ENCODE results near the gene HTRA3.
A peak's percentile ranks its signal among the peaks of the same experiment; 100 is the strongest.

The HTRA3 gene

GRCh38 chr4:8236106-8236919 is 33.2 kb upstream of the HTRA3 start:
- no peaks in the 10 kb centered on the region for H3K27me3 ChIP-seq (replicated peaks)
- no peak for DNase-seq
- H3K27ac ChIP-seq, result no peak overlapping the region
- no peak for TF ChIP-seq CTCF (IDR thresholded peaks at IDR 0.05; ENCODE audit: low read depth, low read length, missing control alignments)
- in situ Hi-C loops (cut with HindIII; ENCODE audit: low pct_ligation_motif_present, low sequenced_read_pairs), result no loop called here
- no peak overlapping the region for H3K4me3 ChIP-seq (ENCODE audit: low read depth, low read length)
- H3K36me3 ChIP-seq (replicated peaks), result no peaks in the 10 kb centered on the region

DNA sequence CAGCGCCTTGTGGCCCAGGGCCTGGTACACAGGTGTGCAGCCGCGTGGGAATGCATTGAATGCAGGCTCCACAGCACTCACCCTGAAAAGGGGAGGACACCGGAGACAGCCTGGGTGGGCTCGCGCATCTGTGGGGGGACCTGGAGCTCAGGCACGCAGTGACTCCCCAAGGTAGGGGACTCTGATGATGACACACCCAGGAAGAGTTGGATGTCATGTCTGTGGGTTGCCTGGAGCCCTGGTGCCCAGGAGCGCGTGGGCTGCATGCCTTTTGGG is 32.7 kb upstream of the HTRA3 start:
- in situ Hi-C loops (cut with HindIII; ENCODE audit: low pct_ligation_motif_present, low sequenced_read_pairs), result no loop called here
- Histone ChIP-seq H3K4me3 (ENCODE audit: low read depth, low read length) (no peak overlapping the region), H3K36me3 (replicated peaks) (no peaks in the 10 kb centered on the region), H3K27me3 (replicated peaks) (no peaks in the 10 kb centered on the region), H3K27ac (no peak overlapping the region)
- no peak for DNase-seq
- no peak for TF ChIP-seq CTCF (IDR thresholded peaks at IDR 0.05; ENCODE audit: low read depth, low read length, missing control alignments)

DNA sequence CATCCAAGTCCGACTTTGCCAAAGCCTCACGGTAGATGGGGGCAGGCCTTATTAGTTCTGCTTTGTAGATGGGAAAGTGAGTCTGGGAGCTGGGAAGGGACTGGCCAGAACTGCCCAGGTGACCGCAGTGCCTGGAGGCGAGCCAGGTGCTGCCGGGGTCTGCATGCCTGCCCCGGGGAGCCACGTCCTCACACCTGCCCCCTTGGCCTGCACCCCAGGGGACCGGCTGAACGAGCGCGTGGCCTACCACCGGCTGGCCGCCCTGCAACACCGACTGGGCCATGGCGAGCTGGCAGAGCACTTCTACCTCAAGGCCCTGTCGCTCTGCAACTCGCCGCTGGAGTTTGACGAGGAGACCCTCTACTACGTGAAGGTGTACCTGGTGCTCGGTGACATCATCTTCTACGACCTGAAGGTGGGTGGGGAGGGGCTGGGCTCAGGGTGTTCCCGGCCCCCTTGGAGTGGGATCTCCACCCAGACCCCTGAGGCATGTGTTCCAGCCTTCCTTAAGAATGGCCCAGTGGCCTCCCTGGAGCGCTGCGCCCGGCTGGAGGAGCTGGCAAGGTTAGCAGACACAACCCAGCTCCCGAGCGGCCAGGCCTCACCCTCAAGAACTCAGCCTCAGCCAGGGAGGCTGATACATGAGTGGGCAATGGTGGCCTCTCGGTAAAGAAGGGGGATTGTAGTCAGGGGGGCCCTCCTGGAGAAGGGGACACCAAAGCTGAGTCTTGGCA is 32.1 kb upstream of the HTRA3 start:
- no peak for DNase-seq
- H3K27ac ChIP-seq, result no peak overlapping the region
- H3K27me3 ChIP-seq (replicated peaks), result no peaks in the 10 kb centered on the region
- no peak for TF ChIP-seq CTCF (IDR thresholded peaks at IDR 0.05; ENCODE audit: low read depth, low read length, missing control alignments)
- in situ Hi-C loops (cut with HindIII; ENCODE audit: low pct_ligation_motif_present, low sequenced_read_pairs), result no loop called here
- no peak overlapping the region for H3K4me3 ChIP-seq (ENCODE audit: low read depth, low read length)
- no peaks in the 10 kb centered on the region for H3K36me3 ChIP-seq (replicated peaks)

- no peak for DNase-seq
Observed at GRCh38 chr4:8238036-8238511, 31.5 kb upstream of the HTRA3 start.

GRCh38 chr4:8238515-8239053 is 31.0 kb upstream of the HTRA3 start:
- no peaks in the 10 kb centered on the region for H3K36me3 ChIP-seq (replicated peaks)

More at GRCh38 chr4:8238036-8238511, 31.5 kb upstream of the HTRA3 start:
- TF ChIP-seq CTCF (IDR thresholded peaks at IDR 0.05; ENCODE audit: low read depth, low read length, missing control alignments), result no peak
- Histone ChIP-seq H3K36me3 (replicated peaks) (no peaks in the 10 kb centered on the region), H3K27ac (no peak overlapping the region), H3K4me3 (ENCODE audit: low read depth, low read length) (no peak overlapping the region), H3K27me3 (replicated peaks) (no peaks in the 10 kb centered on the region)
- in situ Hi-C loops (cut with HindIII; ENCODE audit: low pct_ligation_motif_present, low sequenced_read_pairs), result no loop called here

More at GRCh38 chr4:8238515-8239053, 31.0 kb upstream of the HTRA3 start:
- Histone ChIP-seq H3K4me3 (ENCODE audit: low read depth, low read length) (no peak overlapping the region), H3K27me3 (replicated peaks) (no peaks in the 10 kb centered on the region), H3K27ac (no peak overlapping the region)
- in situ Hi-C loops (cut with HindIII; ENCODE audit: low pct_ligation_motif_present, low sequenced_read_pairs), result no loop called here
- TF ChIP-seq CTCF (IDR thresholded peaks at IDR 0.05; ENCODE audit: low read depth, low read length, missing control alignments), result peak; percentile 67
- no peak for DNase-seq
